Stimulated activated CD4-positive, alpha-beta T cell treated with anti-CD3 and anti-CD28 coated beads, Interleukin-4, amount 100 ng/mL, for 48 hours (primary cell): ENCODE data around the gene OBSCN.

Experiments used
- DNase-seq, 2 donors: peaks; one replicate each; pipeline ENCODE4 v3.0.0-alpha.2; 2020; ENCODE audit warnings: low read depth in 2 of 2

Gene OBSCN

GRCh38 chr1:228402641-228403025 is 194.8 kb downstream of the OBSCN start:
- no peak for DNase-seq

- no peak for DNase-seq
Measured at GRCh38 chr1:228403231-228403631, 195.4 kb downstream of the OBSCN start.

- DNase-seq, result no peak
Measured at GRCh38 chr1:228404107-228404720, 196.4 kb downstream of the OBSCN start.

GRCh38 chr1:228405200-228405978 is 197.5 kb downstream of the OBSCN start:
- no peak for DNase-seq

GRCh38 chr1:228405979-228406228 is 198.1 kb downstream of the OBSCN start:
- no peak for DNase-seq

- DNase-seq, result no peak
Measured at GRCh38 chr1:228407106-228408040, 199.5 kb downstream of the OBSCN start.

GRCh38 chr1:228408041-228408868 is 200.4 kb downstream of the OBSCN start:
- DNase-seq, result no peak

GRCh38 chr1:228408869-228409805 is 201.3 kb downstream of the OBSCN start:
- no peak for DNase-seq

GRCh38 chr1:228410015-228410414 is 202.2 kb downstream of the OBSCN start:
- DNase-seq, result no peak

GRCh38 chr1:228410671-228411070 is 202.8 kb downstream of the OBSCN start:
- DNase-seq, result no peak

- DNase-seq, result no peak
Measured at GRCh38 chr1:228411121-228411520, 203.3 kb downstream of the OBSCN start.

- no peak for DNase-seq
Measured at GRCh38 chr1:228411548-228412430, 203.9 kb downstream of the OBSCN start.

GRCh38 chr1:228413241-228414010 is 205.6 kb downstream of the OBSCN start:
- DNase-seq, result no peak

- no peak for DNase-seq
Measured at GRCh38 chr1:228414511-228415211, 206.8 kb downstream of the OBSCN start.

- DNase-seq, result no peak
Measured at GRCh38 chr1:228415221-228415620, 207.4 kb downstream of the OBSCN start.

GRCh38 chr1:228415853-228416216 is 208.0 kb downstream of the OBSCN start:
- DNase-seq, result no peak

- peak; percentile 27 for DNase-seq
Measured at GRCh38 chr1:228416217-228416933, 208.5 kb downstream of the OBSCN start, which contains the start of gene TRIM17. TSS of gene TRIM17 (minus strand) at chr1:228416861. CDS start at chr1:228415072, 1,789 bp downstream.
